NCI-H1436 treated with DMSO at 0.1 percent for 48 hours (cell line): ENCODE measurements around the gene TMEM236.

Experiments
- DNase-seq: peaks from one replicate; lab custom pipeline; 2025; lab: John Stamatoyannopoulos, UW

The TMEM236 gene

DNA sequence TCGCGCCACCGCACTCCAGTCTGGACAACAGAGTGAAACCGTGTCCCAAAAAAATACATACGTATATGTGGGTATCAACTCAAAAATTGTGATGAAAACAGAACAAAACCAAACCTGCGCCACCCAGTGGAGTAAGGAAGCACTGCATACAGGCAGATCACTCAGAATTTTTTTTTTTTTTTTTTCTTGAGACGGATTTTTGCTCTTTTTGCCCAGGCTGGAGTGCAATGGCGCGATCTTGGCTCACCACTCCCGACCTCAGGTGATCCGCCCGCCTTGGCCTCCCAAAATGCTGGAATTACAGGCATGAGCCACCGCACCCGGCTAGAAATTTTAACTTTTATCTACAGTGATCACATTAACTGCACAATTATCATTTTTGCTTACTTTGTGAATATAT lies 9.1 kb upstream of the TMEM236 start:
- DNase-seq: no peak

DNA sequence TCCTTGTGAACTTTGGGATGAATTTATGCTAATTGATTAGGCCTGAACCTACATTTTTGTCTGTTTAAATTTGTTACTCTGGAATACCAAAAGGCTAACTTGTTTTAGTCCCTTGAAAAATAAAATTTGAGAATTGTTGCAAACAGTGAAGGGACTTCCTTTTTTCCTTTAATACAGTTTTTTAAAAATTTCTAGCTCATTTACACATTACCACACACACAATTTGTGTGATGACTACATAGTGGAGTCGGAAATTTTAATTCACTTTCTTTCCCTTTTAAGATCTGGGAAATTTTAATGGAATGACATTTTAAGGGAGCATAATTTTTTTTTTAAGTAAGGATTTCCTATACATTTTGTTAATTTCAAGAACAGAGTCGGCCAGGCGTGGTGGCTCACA lies 8.6 kb upstream of the TMEM236 start:
- no peak for DNase-seq

GRCh38 chr10:17744341-17744861 lies 7.6 kb upstream of the TMEM236 start:
- DNase-seq: no peak

GRCh38 chr10:17747883-17748550 lies 4.0 kb upstream of the TMEM236 start:
- no peak for DNase-seq

DNA sequence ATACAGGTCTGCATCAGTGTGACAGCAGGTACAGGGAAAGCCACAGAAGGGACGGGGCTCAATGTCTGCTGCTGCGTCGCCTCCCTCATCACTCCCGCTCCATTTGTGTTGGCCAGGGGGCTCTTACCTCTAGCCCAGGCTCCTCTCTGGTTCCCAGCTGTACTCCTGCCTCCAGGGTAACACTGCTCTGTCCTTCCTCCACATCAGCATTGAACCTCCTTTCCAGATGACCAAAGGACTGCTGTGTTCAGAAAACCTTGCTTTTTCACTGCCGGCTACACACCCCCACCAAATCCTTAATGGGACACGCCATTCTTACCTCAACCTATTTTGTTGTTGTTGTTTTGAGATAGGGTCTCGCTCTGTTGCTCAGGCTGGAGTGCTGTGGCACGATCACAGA lies 2.1 kb upstream of the TMEM236 start:
- no peak for DNase-seq

- no peak for DNase-seq
Measured at GRCh38 chr10:17756557-17757217, 4.7 kb downstream of the TMEM236 start.

DNA sequence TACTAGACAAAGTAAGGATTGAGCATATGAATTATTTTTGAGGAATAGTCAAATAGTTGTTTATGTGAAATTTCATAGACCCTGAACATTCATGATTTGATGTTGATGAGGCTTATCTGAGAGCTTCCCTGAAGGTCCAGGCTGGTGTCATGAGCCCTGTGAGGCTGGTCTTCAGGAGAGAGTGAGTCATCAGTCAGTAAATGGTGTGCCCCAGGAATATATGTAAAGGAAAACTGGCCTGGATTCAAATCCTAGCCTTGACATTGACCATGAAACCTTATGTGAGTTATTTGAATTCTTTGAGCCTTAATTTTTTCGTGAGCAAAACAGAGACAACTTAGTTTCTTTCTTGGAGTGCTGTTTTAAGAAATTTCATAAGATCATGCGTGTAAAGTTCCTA lies 6.2 kb downstream of the TMEM236 start:
- DNase-seq: no peak

DNA sequence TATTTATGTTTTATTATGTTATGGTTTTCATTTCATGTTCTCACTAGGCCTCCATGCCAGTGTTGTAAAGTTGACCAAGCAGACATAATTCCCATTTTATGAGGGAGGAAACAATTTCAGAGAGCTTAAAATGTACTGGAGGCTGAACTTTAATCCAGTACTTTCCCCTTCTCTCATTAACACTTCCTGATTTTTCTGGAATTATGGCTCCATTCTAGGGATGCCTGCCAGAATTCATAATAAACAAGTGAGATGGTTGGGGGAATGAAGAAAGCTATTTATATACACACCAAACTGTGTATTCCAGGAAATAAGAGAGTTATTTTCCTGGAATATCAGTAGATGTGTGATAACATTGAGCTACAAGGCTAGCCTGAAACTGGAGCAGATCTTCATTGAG lies 6.9 kb downstream of the TMEM236 start:
- no peak for DNase-seq

- no peak for DNase-seq
Measured at GRCh38 chr10:17764142-17764541, 12.1 kb downstream of the TMEM236 start.

DNA sequence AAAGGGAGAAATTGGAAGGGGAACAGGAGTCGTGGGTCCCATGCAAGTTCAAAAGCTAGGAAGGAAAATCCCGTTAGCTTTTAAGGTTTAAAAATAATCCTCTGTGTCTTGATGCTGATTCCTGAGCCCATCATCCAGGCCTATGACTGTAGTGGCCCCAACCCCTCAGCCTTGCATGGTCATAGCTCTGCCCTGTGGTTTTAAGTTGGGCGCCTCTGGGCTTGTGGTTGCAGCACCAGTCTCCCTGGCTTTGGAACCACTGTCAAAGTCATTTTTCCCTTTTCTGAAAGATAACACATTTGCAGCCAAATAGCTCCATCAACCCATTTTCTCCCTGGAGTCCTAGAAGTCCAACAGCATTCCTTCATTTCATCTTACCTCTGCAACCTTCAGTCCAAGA lies 13.6 kb downstream of the TMEM236 start:
- DNase-seq: no peak

GRCh38 chr10:17766731-17767130 lies 14.7 kb downstream of the TMEM236 start:
- no peak for DNase-seq

- no peak for DNase-seq
Measured at GRCh38 chr10:17768496-17768895, 16.5 kb downstream of the TMEM236 start.

- DNase-seq: no peak
Measured at GRCh38 chr10:17768957-17769356, 17.0 kb downstream of the TMEM236 start.

DNA sequence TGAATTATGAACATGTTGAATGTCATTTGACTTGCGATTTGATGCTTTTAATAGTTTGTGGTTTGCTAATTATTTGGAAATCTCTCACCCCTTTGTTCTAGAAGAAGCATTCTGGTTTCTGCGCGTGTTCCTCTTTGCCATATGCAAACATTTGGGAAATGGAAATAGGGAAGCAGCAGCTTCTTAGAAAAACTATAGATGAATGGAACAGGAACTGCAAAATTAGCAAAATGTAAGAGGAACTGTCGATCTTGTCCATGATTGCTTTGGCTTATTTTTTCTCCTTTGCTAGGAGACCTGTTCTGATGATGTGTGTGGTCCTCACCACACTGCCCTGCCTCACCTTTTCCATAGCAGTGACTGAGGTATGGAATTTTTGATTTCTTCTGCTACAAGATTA lies 19.0 kb downstream of the TMEM236 start:
- DNase-seq: no peak

- no peak for DNase-seq
Measured at GRCh38 chr10:17779784-17780183, 27.8 kb downstream of the TMEM236 start.

- no peak for DNase-seq
Measured at GRCh38 chr10:17780727-17781126, 28.7 kb downstream of the TMEM236 start.

DNA sequence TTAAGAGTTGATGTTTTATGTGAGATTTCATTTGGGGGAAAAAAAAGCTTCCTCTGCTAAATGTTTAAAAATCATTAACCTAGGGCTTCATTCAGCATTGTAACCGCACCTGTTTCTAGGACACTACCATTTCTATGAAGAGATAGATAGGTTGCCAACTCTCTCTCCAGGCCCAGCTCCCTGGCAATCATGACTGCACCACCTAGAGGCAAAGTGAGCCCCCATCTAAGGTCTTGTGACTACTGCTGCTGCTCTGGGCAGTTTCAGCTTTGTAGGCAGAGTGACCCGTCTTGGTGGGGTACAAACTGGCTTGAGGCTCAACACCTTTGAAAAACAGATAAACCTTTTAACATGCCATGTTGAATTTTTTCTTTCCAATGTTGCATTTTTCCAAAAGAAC lies 29.9 kb downstream of the TMEM236 start:
- DNase-seq: no peak

DNA sequence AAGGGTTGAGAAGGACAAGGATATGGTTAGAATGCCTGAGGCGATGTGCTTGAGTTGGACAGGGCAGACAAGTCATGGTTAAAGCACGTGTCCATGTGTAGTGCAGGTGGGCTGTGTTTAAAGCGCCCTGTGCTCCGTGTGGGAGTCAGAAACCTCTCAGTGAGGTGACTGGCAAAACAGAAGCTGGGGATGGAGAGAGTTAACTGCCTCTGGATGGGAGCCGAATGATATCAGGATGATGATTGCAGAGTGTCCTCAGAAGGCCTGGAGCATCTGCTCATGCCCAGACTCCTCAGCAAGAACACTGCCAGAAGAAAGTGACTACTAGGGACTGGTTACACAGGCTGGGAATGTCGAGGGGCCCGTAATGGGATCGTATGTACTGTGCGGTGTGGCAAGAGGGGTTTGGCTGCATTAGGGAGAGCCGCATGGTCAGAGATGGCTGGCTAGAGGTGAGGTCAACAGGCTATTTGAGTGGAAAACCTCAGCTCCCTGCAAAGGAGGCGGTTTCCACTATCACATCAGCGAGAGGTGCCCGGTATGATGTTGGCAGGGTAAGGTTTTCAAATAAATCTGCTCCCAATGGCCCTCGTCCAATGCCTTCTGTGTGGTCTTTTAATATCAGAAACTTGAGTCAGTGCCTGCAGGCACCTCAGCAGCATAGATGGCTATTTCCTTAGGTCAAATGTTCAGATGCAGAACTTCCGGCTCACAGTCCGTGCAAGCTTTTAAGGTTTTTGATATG lies 31.1 kb downstream of the TMEM236 start:
- DNase-seq: no peak

- no peak for DNase-seq
Measured at GRCh38 chr10:17783751-17784150, 31.8 kb downstream of the TMEM236 start.

- DNase-seq: no peak
Measured at GRCh38 chr10:17784688-17785087, 32.7 kb downstream of the TMEM236 start.

DNA sequence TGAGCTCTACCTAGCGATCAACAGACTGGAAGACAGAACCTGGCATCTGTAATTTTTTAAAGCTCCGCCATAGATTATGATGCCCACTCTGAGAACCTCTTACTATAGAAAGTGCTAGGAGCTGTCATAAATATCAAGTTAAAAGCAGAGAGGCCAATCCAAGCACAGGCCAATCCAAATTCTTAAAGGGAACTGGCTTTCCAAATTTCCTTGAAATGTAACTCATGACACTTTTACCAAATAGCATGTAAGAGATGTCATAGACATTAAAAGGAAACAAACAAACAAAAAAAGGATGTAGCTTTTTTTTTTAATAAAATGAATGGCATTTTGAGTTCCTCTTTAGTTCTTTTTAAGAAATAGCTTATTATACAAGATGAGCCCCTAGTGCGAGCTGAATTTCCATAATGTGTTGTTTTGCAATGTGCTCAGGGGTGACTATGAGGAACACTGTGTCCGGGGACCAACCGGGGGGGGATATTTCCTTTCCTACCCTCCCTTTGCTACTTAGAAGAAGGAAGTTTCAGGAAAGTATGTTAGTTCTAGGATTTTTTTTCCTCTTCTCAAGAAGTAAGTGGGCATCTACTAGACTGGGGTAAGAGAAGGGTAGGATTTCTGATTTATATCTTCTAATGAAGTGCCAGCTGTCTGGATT lies 33.4 kb downstream of the TMEM236 start:
- DNase-seq: no peak
